Erythroblast (primary cell): ENCODE data around the gene SLC5A8.
A peak's percentile ranks its signal among the peaks of the same experiment; 100 is the strongest.
"Not testable (repeated sequence)": the region's sequence is repeated elsewhere in the genome, so short reads cannot be mapped to it uniquely, and the experiment has no call there.

ENCODE experiments used
- DNase-seq, 2 experiments: peaks; one replicate each; lab custom pipeline; 2025; lab: John Stamatoyannopoulos, UW
- GATA1 ChIP-seq: IDR thresholded peaks from 2 replicates; pipeline ENCODE4 v1.6.1; 2011; ENCODE audit warnings: low read depth, mild to moderate bottlenecking, control low read depth, low read length, moderate library complexity
- POLR2A ChIP-seq: IDR thresholded peaks from 2 replicates; pipeline ENCODE4 v1.6.1; 2011; ENCODE audit warnings: mild to moderate bottlenecking, low read length

Gene SLC5A8

DNA sequence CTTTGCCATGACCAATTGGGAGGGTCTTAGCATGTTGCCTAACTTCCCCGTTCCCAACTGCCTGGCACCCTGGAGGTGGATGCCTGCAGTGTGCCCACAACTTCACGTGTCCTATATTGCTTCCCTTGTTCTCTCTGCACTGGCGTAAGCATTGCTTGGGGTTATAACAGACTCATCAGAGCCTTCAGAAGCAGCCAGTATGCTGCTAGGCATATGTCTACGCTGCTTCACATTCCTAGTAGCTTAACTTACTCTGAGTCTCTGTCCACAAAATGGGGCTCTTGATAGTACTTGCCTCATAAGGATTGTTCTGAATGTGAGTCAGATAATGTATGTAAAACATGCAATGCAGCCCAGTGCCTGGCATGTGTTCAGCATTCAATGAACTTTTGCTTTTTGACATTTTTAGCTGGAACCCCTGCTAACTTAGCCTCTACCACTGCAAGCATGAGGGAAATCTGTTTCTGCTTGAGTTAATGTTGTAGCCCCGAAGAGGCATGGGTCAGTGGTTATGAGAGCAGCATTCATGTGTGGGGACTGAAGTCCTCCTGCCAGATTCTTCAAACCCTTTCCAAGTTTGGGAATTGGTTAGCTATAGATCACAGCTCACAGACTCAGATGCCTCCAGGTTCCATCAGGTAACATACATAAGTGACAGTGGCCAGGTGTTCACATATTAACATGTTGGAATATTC, 2.8 kb downstream of the SLC5A8 start:
- no peak for DNase-seq
- TF ChIP-seq POLR2A (no peak), GATA1 (no peak)

GRCh38 chr12:101204602-101205304, 5.3 kb downstream of the SLC5A8 start:
- no peak for DNase-seq

DNA sequence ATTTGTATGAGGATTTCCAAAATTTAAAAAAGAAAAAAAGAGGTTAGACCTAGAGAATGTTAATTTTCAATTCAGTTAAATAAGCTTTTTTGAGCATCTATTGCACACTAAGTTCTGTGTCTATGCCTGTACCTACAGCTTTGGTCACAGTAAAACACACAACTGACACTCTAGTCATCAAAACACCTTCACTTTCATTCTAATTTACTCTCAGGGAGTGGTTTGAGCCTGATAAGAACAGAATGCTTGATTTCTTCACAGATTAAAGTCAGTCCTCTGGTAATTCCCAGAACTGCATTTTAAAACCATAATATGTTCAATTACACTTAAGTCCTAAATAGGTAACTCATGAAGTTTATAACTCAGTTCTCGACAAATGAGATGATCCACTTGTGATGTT, 9.2 kb downstream of the SLC5A8 start:
- TF ChIP-seq GATA1 (no peak), POLR2A (no peak)
- no peak for DNase-seq

More at GRCh38 chr12:101204602-101205304, 5.3 kb downstream of the SLC5A8 start:
- no peak for TF ChIP-seq POLR2A
- TF ChIP-seq GATA1 = no peak

- TF ChIP-seq GATA1 (no peak), POLR2A (no peak)
- no peak for DNase-seq
These were observed 9.9 kb downstream of the SLC5A8 start for GRCh38 chr12:101200145-101200544.

DNA sequence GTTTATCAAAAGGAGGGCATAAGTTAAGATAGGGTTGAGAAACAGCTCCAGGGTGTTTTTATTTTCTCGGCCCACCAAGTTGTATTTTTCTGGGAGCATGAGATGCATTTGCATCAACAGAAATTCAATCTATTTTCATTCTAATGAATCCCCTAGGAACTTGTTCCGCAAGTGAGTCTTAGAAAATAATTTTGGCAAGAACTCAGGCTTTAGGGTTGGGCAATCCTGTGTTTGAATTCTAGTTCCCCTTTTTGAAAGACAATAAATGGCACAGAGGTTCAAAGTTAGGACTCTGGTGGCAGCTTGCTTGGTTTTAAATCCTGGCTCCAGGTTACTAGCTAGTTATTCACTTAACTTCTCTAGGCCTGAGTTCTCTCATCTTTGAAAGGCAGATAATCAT, 23.7 kb downstream of the SLC5A8 start:
- TF ChIP-seq POLR2A = no peak
- TF ChIP-seq GATA1 = no peak

DNA sequence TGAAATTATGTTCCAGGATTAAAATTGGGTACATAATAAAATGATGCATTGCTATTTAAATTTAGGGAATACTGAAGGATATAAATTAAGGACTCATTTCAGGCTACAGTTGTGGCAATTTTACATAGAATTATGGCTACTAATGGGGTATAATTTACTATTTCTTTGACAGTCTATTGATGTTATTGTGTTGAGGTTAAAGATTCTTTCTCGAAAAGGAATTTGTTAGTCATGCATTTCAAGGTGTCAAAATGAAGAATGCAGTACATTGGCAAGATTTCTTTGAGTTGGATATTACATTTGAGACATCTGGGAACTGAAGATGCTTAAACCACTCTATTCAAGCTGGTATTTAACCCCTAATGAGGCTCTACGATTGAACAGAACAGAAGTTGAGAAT, 28.3 kb downstream of the SLC5A8 start:
- no peak for DNase-seq
- TF ChIP-seq GATA1 (no peak), POLR2A (no peak)

More for the DNA sequence above, 23.7 kb downstream of the SLC5A8 start:
- DNase-seq = no peak

- DNase-seq = no peak
- no peak for TF ChIP-seq GATA1
- TF ChIP-seq POLR2A = no peak
These were observed 35.5 kb downstream of the SLC5A8 start for GRCh38 chr12:101174541-101174940.

DNA sequence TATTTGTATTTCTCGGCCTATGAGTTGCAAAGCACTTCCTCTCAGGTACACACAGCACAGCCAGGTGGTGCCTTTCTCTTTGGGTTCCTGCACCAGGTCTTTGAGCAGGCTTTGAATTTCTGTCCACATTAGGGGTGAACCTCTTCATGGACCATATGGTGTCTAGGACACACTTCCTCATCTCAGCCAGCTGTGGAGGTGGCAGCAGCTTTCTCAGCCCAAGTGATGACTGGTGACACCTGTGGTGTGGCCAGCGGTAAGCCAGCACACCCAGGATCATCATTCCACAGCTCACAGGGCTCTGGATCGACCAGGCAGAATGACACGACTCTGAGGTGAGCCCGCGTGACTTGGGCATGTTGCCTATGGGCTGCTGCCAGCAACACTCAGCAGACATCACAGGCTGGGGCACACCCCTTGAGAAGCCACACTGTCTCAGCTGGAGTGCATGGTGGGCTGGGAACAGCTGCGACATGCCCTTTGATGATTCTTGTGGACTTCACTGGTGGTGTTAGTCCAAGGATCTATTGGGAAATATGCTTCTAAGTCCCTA, 36.8 kb downstream of the SLC5A8 start:
- DNase-seq = no peak
- no peak for TF ChIP-seq GATA1
- TF ChIP-seq POLR2A = no peak

DNA sequence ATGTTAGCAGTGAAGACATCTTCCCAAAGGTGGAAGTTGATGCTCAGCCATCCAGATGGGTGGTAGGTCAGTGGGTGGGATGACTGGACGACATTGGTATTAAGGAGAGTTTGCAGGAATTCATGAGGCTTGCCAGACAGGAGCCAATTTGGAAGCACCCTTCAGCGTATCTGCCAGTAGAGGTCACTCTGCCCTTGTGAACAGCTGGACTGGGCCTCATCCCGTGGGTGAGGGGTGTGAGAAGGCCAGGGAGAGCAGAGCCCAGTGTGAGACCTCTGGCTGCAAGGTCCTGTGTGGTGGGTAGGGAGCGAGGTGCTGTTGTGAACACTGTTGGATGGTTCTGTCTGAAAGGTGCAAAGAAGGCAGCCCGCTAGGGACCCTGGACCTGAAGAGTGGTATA, 37.7 kb downstream of the SLC5A8 start:
- TF ChIP-seq GATA1 = no peak
- no peak for TF ChIP-seq POLR2A
- DNase-seq = peak; percentile 3 to 19

DNA sequence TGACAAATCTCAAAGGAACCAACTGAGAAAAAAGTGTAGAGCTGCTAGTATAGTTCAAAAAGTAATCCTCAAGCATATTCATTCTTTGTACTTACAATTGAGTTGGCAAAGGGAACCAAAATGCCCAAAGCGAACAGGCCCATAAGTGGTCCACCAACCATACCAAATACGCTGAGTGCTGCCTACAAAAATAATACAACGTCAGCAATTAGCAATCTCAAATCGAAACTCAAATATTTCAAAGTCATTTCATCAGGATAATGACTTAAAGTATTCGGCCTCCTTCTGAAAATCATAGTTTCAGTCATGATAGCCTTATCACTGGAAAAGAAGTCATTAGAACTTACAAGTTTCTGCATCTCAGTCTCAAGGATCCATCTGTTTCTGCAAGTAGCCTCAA, 42.0 kb downstream of the SLC5A8 start:
- DNase-seq = no peak
- TF ChIP-seq GATA1 (no peak), POLR2A (no peak)

- TF ChIP-seq POLR2A (no peak), GATA1 (no peak)
- no peak for DNase-seq
These were observed 43.2 kb downstream of the SLC5A8 start for GRCh38 chr12:101166866-101167265.

- no peak for TF ChIP-seq GATA1
- TF ChIP-seq POLR2A = no peak
- DNase-seq = no peak
These were observed 44.7 kb downstream of the SLC5A8 start for GRCh38 chr12:101165319-101165718.

- not testable (repeated sequence) for DNase-seq
These were observed 64.1 kb downstream of the SLC5A8 start for GRCh38 chr12:101145777-101146431.
